GM19372 (cell line): ENCODE data around the gene CRIM1.

Experiments
- ATAC-seq: cut with Tn5 transposase; IDR thresholded peaks from one replicate; pipeline ENCODE4 v1.9.1; 2021; ENCODE audit warnings: mild to moderate bottlenecking, low read depth, moderate library complexity; ENCODE audit not compliant: unreplicated experiment

CRIM1 gene

GRCh38 chr2:36371070-36371874 is 15.7 kb downstream of the CRIM1 start:
- no peak for ATAC-seq

GRCh38 chr2:36371928-36372391 is 16.4 kb downstream of the CRIM1 start:
- ATAC-seq, result no peak

DNA sequence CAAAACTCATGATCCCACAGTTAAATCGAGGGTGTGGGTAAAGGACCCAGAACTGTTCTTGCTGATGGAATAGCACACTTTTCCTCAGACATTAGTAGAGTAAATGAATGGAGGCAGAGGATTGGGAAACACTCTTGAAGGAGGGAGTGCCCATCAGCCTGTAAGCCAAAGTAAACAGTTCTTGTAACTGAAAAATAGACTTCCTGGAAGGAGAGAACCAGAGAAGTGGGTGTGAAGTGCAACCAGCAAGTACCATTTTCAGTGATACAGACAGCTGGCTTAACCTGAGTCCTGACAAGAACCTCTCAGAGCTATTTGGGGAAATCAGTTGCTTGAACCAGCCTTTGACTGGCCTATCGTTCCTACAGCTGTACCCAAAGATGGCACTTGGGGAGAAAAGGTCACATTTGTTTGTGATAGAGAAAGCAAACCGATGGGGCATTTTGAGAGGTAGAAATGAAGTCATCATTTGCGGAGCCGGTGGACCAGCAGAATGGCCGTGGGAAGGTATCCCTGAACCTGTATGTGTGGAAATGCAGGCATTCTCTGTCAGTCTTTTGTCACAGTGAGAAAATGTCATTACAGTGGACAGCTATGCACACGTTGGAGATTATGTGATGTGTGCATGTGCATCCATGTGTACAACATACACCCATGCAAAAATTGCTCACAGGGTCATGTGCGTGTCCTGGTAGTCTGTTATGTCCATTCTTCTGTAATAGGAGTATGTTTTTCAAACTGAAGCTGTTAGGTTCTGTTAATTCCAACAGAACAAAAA is 17.8 kb downstream of the CRIM1 start:
- ATAC-seq, result no peak

GRCh38 chr2:36374585-36374984 is 19.0 kb downstream of the CRIM1 start:
- ATAC-seq, result no peak

GRCh38 chr2:36376319-36376765 is 20.8 kb downstream of the CRIM1 start:
- no peak for ATAC-seq

GRCh38 chr2:36376992-36377738 is 21.6 kb downstream of the CRIM1 start:
- no peak for ATAC-seq

DNA sequence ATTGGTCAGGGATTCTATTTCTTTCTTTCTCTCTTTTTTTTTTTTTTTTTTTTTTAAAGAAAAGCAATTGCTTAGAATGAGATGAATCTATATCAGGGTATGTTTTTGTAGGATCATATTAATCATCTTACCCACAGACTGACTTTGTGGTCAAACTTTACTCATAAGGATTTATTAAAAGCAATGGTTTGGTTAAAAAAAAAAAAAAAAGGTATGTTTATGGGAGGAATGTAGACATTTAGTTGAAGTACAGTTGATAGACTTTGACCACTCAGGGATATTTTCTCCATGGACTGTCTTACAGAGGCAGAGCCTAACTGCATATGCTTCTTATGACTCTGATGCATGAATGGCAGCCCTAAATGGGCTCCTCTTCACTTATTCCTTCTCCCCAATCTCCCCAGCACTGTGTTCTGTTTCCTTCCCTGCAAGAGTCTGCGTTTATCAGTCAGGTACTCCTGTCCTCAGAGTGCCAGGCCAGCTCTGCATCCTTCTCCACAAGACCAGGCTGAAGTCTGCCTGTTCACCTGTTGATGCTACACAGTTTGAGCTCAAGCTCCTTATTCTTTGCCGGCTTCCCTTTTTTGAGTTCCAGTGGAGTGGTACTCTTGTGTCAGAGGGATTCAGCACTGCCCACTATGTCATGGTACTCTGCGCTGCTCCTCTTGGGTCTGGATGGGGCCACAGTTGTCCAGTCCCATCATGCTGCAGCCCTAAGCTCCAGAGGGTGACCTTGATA is 24.3 kb downstream of the CRIM1 start:
- no peak for ATAC-seq

DNA sequence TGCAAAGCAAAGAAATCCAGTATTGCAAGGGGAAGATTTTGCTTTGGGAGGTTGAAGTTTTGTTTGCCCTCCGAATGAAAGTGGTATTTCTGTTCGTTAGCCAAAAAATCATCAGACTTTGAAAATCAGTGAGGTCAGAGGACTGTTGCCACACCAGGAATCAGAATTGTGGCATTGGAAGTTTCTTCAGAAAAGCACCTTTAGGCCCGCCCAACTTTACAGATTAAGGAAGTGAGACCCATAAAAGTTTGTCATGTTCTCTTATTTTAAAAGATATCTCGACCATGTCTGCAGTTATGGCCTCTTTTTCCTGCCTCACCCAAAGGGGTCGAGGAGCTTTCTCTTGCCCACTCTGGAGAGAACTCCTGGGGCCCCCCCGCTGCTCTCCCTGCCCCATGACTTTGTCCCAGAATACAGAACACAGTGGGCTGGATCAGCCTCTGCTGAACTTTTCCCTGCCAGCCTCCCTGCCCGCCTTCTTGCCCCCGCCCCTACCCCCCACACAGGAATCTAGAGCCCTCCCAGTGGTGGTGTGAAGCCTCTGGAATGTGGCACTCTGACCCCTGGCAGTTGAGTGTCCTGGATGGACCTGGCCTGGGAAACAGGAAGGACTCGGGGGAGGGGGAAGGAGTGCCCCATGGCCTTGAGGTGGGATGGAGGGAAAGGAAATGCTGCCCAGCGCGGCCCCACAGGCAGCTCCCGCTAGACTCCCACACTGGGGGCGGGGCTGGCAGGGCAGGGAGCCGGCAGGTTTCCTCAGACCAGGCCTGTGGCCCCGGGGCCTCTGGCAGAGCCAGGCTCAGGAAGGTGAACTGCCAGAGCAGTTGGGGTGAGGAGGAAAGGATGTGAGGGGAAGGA is 25.3 kb downstream of the CRIM1 start:
- no peak for ATAC-seq

DNA sequence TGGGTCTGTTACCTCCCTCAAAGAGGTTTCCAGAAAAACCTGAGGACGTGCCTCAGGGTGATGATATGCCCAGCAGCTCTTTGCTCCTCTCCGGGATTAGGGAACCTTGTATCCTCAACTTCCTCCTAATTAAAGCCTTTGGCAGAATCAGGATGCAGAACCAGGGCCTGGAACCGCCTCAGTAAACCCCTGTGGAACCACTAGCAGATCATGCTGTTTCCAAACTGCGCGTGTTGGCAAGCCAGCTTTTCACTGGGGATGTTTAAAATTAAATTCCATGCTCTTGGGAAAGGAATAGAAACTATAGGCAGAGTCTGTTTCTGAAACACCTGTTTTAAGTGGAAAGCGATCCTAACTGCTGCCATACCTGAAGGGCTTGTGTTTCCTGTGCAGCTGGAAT is 26.4 kb downstream of the CRIM1 start:
- ATAC-seq, result no peak

DNA sequence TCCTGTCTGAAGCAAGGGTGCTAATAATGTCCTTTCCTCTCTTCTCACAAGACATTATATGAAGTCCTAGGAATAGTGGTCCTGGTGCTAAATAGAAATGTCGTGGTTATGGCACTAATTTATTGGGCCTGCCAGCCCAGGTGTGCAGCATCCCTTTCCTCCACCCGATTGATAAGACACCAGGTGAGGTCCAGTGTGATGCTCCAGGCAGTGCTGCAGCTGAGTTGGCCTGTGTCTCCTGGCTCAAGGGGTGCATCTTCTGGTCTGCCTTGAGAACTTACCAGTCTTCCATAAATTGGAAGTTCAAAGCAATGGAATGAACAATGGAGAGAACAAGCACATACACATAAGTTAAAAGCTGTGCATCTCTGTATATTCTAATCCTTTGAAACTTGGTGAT is 26.9 kb downstream of the CRIM1 start:
- no peak for ATAC-seq

DNA sequence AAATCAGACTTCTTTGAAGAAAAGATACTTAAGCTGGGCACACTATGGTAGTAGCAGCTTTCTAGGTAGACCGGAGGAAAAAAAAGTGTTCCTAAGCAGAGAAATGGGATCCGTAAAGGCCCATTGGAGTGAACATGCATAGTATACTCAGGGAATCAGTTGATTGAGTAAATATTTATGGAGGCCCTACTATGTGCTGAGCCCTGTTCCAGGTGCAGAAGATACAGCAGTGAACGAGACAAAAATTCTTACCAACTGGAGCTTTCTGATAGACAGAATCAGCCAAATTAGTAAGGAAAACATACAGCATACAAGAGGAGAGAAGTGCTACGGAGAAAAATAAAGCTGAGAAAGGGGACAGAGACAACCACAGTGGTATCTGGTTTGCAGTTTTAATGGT is 28.1 kb downstream of the CRIM1 start:
- no peak for ATAC-seq

DNA sequence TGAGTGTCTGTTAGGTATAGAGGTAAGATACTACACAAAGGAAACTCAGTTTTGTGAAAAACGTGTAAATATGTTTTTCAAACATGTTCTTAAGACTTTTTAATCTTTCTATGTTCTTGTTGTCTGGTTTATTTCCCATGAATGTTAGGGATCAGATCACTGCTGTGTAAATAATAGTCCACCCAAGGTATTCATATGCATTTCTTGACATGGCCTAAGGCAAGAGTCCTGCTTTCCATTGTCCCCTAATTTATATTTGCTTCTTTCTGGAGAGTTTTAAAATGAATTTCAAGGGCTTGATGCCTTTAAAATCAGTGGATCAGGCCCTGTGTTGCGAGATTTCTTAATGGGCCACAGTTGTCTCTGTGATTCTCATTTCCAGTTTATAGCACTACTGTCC is 28.9 kb downstream of the CRIM1 start:
- ATAC-seq, result no peak

GRCh38 chr2:36385603-36386002 is 30.0 kb downstream of the CRIM1 start:
- no peak for ATAC-seq

GRCh38 chr2:36387258-36387916 is 31.8 kb downstream of the CRIM1 start:
- no peak for ATAC-seq

- ATAC-seq, result no peak
Observed at GRCh38 chr2:36388472-36388871, 32.9 kb downstream of the CRIM1 start.

DNA sequence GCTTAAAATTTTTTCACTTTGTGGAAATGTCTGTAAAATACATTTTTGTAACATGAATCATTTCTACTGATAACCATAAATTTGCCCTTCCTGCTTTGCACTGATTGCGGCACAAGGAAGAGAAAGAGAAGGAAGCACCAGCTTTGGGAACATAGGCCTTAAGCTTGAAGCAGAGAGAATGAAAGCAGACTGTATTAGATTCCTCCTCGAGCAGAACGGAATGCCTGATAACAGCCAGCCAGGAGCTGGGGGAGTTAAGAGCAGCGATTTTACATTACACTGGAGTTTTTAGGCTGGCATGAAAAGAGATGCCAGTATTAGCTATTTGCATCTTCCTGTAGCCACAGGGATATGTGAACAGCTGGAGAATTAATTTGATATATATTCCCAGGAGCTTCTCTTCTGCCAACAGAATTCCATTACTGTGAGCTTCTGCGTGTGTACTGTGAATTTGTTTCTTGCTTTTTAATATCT is 33.5 kb downstream of the CRIM1 start:
- no peak for ATAC-seq

GRCh38 chr2:36389577-36389976 is 34.0 kb downstream of the CRIM1 start:
- no peak for ATAC-seq

DNA sequence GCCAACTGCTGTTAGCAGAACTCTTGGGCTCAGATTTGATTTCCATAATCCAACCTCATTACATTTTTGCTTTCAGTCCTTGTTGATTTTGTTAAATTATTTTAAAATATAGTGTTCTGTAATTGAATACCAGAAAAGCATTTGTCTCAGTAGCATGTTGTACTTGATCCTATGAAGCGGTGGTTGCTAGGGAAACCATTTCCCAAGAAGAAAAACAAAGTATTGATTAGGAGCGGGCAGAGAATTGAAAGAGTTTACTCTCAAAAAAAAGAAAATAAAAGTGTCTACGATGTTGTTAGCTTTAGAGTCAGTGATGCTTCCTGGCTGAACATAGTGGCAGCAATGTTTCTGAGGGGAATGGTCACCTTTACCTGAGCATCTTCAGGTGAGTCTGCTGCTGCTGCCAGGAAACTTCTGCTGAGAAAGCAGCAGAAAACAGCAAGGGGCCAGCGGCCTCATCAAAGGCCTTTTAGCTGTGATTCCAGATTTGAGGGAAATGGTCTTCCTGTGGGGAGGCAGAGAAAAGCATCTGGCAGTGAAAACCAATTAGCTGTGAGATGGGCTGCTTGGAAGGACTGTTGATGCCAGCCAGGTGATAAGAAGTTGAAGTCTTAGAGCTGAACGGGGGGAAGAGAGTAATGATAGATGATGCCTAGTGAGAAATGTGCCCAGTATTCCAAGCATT is 37.1 kb downstream of the CRIM1 start:
- ATAC-seq, result no peak
